GM21529 (cell line): ENCODE data around the gene DIP2C.
"Not testable (repeated sequence)": the region's sequence is repeated elsewhere in the genome, so short reads cannot be mapped to it uniquely, and the experiment has no call there.

Source experiments
- ATAC-seq: cut with Tn5 transposase; IDR thresholded peaks from one replicate; pipeline ENCODE4 v1.9.1; 2021; ENCODE audit not compliant: unreplicated experiment

Gene DIP2C

GRCh38 chr10:642186-642890, 47.1 kb downstream of the DIP2C start:
- no peak for ATAC-seq

- no peak for ATAC-seq
Measured at GRCh38 chr10:641149-642010, 48.1 kb downstream of the DIP2C start.

DNA sequence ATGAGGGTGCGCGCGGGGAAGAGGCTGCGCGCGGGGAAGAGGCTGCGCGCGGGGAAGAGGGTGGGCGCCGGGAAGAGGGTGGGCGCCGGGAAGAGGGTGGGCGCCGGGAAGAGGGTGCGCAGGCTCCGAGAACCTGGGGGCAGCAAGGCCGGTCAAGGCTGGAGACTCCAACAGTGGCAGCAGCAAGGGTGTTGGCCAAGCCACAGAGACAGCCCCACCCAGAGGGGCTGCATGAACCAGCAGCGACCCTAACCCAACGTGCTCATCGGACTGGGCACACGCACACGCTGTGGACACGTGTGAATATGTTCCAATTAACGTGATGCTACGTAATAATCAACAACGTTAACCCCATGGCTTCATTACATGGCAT, 48.8 kb downstream of the DIP2C start:
- ATAC-seq: no peak

DNA sequence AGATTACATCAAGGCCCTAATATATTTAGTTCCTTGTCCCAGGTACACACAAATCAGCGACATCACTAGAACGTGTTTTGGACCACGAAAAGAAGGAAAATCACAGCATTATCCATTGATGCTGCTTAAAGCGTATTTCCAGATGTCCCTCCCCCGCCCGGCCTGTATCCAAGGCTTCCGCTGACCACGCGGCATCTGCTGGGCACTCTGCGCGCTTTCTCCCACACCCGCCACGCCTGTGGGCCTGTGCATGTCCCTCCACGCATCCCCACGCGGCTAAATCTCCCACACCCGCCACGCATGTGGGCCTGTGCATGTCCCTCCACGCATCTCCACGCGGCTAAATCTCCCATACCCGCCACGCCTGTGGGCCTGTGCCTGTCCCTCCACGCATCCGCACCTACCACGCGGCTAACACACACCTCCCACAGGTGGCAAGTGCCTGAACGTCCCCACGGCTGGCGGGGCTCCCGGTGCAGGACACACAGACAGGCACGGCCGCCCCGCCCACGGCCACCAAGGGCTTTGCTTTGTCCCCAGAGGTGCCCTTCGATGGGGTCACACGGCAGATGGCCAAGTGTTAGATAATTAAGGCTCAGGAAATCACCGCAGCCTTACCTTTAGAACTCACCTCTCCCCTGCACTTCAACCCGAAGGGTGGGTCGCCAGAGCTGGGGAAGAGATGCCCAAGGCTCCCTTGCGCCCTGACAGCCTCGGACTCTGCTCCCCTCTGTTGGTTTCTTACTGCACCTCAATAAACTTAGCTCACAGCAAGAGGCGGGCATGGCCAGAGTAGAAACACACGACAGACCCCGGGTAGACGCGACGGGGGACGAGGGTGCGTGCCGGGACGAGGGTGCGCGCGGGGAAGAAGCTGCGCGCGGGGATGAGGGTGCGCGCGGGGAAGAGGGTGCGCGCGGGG, 49.5 kb downstream of the DIP2C start:
- no peak for ATAC-seq

DNA sequence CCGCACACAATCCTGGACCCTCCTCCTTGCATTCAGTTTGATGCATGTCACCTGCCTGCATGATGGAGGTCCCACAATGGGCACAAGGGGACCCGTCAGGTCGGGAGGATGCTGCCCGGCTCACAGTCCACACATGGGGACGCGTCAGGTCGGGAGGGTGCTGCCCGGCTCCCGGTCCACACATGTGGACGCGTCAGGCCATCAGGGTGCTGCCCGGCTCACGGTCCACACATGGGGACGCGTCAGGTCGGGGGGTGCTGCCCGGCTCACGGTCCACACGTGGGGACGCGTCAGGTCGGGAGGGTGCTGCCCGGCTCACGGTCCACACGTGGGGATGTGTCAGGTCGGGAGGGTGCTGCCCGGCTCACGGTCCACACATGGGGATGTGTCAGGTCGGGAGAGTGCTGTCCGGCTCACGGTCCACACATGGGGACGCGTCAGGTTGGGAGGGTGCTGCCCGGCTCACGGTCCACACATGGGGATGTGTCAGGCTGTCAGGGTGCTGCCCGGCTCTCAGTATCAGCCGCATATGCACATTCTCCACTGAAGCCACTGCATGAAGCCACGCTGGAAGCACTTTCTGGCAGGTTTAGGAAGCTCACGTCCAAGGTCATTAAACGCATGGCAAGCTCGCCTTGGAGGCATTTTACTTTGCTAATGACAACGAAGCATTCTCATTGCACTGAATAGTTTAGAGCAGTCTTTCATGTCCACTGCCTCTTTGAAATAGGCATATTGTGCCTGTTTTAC, 50.3 kb downstream of the DIP2C start:
- no peak for ATAC-seq

- no peak for ATAC-seq
Measured at GRCh38 chr10:637771-638195, 51.7 kb downstream of the DIP2C start.

- ATAC-seq: no peak
Measured at GRCh38 chr10:637221-637620, 52.2 kb downstream of the DIP2C start.

- no peak for ATAC-seq
Measured at GRCh38 chr10:636769-637168, 52.7 kb downstream of the DIP2C start.

DNA sequence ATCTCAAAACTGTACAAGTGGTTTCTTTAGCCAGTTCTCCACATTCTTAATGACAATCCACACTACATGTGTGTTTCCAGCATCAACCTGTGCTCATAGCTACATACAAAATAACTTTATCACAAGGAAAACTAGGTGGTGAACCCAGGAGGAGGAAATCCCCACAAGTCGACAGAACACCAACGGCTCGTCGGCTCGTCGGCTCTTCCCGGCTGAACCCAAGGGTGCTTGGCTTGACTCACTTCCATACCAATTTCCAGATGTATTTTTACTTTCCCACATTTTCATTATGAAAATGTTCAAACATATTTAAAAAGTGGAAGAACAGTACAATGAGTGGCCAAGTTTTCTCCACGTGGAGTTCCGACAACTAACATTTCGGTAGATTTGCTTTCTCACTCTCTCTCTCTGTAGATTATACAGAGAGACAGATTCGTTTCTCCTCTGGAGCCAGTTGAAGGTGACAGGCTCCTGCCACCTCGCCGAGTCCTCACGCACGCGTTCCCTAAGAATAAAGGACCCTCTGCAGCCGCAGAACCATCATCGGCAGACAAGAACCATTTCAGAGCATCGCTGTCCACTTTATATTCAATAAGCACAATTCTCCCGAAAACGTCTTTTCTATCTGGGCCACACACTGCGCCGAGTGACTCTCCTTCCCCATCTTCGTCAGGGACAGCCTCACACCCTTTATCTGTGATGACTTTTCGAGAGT, 53.3 kb downstream of the DIP2C start:
- no peak for ATAC-seq

GRCh38 chr10:635088-635861, 54.2 kb downstream of the DIP2C start:
- ATAC-seq: no peak

DNA sequence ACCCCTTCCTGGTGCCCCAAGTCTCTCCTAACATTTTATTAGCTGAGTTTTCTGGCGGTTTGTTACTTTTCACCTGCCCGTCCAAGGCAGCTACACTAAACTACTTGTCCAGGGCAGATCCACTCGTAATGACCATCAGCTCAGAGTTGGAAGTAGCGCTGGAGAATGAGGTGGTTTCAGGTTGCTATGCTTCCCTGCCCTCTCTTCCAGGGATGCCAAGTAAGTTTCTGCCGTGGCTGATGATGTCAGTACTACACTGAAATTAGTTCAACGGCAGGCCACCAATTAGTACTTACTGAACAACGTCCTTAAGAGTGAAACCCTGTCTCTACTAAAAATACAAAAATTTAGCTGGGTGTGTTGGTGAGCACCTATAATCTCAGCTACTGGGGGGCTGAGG, 55.2 kb downstream of the DIP2C start:
- no peak for ATAC-seq

DNA sequence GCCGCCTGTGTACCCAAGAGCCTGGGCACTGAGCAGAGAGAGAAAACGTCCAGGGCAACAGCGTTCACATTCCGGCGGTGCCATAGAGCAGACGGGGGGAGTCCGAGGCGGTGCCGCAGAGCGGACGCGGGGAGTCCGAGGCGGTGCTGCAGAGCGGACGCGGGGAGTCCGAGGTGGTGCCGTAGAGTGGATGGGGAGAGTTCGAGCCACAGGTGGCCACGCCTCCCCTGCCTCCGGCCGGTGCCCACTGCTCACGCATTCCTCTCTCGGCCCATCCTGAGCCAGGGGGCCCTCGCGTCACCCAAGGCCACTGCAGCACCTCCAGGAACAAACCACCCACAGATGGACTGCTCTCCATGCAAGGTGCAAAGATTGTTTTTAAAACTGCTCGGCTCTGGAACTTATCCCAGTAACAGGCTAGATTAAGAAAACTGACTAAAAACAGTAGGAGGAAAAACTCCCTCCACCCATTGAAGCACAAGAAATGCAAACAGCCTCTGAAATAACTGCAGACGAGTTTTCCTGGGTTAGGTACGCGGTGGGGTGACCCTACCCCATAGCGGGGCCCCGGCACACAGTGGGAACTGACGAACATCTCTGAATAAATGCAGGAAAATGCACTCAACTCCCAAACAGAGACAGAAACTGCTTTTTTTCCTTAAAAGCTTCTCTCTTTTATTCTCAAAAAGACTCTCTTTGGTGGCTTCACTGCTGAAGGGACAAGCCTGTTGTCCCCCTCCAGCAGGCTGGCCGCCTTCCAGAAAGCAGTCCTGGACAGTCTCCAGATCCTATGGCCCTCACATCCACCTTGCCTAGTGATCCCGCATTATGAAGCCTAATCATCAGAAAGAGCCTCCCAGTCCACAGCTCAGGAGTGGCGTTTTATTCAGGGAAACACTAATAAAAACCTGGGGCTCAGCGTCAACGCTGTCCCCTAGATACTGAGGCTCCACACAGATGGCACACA, 55.9 kb downstream of the DIP2C start:
- no peak for ATAC-seq

GRCh38 chr10:632807-633177, 56.7 kb downstream of the DIP2C start:
- not testable (repeated sequence) for ATAC-seq

DNA sequence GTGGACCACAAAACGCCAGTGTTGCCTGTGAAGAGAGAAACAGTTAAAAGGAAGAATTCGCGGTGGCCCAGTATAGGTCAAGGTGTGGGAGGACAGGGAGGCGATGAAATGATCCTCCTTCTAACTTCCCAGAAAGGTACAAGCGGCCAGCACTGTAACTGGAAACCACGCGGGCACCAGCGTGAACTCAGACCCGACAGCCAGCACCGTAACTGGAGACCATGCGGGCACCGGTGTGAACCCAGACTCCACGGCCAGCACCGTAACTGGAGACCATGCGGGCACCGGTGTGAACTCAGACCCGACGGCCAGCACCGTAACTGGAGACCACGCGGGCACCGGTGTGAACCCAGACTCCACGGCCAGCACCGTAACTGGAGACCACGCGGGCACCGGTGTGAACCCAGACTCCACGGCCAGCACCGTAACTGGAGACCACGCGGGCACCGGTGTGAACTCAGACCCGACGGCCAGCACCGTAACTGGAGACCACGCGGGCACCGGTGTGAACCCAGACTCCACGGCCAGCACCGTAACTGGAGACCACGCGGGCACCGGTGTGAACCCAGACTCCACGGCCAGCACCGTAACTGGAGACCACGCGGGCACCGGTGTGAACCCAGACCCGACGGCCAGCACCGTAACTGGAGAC, 57.2 kb downstream of the DIP2C start:
- not testable (repeated sequence) for ATAC-seq

GRCh38 chr10:631266-631665, 58.2 kb downstream of the DIP2C start:
- no peak for ATAC-seq

DNA sequence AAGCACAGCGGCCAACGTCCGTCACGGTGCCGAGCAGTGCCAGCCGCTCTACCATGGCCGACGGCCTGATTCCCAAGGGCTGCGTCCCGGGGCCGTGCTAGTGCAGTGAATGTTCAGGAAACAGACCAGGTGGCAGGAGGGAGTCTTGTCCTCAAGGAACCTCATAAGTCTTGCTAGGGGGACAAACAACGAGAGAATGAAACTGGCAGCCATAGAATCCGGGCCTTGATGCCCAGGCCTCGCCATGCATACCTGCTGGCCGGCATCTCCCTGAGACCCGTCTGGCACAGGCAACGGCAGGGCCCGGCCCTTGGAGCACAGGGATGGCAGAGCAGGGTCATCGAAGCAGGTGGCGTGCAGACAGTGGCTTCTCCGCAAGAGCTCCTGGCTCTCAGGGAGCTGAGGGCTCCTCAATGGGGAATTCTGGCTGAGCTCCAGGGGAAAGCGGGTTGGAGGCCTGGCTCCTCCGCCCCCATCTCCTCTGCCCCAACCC, 58.8 kb downstream of the DIP2C start:
- no peak for ATAC-seq

- ATAC-seq: no peak
Measured at GRCh38 chr10:629186-629998, 60.1 kb downstream of the DIP2C start.
